ENCODE data around the gene TRMT112.

Gene TRMT112

DNA sequence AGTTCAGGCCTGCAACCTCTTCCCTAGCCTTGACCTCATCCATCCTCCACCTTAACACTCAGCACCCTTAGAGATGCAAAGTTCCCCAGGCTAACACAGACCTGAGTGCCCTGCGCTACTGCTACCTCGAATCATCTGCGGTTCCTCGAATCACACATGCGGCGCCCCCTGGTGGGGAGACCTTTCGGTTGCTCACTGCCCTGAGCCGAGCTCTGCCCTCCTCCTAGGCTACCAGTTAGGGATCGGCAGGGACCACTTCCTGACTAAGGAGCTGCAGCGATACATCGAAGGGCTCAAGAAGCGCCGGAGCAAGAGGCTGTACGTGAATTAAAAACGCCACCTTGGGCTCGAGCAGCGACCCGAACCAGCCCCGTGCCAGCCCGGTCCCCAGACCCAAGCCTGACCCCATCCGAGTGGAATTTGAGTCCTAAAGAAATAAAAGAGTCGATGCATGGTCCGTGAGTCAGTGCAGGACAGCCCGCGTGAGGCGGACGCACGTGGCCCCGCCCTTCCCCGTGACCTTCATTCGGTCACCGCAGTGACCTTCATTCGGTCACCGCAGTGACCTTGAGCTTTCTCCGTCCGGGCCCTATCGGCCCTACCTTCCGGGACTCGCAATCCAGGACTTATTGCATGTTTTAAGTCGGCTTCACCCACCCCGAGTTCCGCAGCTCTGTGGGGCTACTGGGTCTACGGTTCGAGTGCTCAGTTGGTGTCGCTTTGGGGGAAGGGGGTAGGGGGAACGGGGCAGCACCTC, 12.9 kb downstream of the TRMT112 start:
- Mint-ChIP-seq H3K4me3 (peak overlapping the region; percentile 99), H3K36me3 (ENCODE audit: low read depth) (peaks cover 43% of the 10 kb centered on the region), H3K27me3 (peaks cover 26% of the 10 kb centered on the region), H3K9me3 (no peaks in the 10 kb centered on the region), H3K4me1 (ENCODE audit: low read depth) (peaks cover 54% of the 10 kb centered on the region), H3K27ac (peak overlapping the region; percentile 100)
- intact Hi-C loops (cut with micrococcal nuclease): loop anchor here (1.0 to 5.0 kb wide), 7 partner anchors 13 to 100 kb away; partner anchors contain the start of genes BAD, CCDC88B, GPR137 and PLCB3

- intact Hi-C loops (cut with micrococcal nuclease): loop anchor here (1.0 to 5.0 kb wide), 3 partner anchors 19 to 100 kb away; partner anchors contain the start of genes BAD, GPR137 and PLCB3
- peaks cover 38% of the 10 kb centered on the region for H3K36me3 Mint-ChIP-seq (ENCODE audit: low read depth)
- H3K9me3 Mint-ChIP-seq: no peaks in the 10 kb centered on the region
- peaks cover 32% of the 10 kb centered on the region for H3K27me3 Mint-ChIP-seq
- peak overlapping the region; percentile 99 for H3K4me3 Mint-ChIP-seq
- H3K27ac Mint-ChIP-seq: peak overlapping the region; percentile 100
- H3K4me1 Mint-ChIP-seq (ENCODE audit: low read depth): peaks cover 59% of the 10 kb centered on the region
Observed at GRCh38 chr11:64304032-64304315, 13.4 kb downstream of the TRMT112 start.

DNA sequence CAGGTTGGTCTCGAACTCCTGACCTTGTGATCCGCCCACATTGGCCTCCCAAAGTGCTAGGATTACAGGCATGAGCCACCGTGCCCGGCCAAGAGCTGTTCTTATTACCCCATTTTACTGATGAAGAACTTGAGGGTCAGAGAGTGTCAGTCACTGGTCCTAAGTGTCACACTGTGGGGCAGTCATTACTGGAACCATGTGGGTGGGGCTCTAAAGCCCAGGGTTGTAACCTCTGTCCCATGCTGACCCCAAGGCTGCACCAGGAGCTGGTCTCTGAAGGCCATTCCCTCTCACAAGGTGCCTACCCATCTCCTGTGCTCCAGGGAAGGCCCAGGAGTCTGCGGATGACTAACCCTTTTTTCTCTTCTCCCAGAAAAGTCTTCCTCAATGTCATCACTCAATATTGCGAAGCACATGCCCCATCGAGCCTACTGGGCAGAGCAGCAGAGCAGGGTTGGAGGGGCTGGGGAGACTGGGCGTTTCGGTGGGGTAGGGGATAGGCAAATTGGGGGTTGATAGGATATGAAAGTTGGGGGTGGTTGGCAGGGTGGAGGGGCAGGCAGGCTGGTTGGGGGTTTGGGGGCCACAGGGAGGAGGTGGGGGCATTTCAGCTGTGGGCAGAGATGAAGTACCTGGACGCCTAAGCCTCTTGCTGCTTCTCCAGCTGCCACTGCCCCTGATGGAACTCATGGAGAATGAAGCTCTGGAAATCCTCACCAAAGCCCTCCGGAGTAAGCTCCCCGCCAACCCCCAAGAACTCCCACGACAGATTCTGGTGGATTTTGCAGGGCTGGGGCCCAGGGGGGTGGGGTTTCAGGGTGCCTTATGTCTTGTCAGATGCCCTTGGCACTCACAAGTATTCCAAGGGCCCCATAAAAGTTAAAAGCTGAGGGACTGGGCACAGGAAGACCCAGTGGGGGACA, 14.0 kb downstream of the TRMT112 start:
- H3K4me1 Mint-ChIP-seq (ENCODE audit: low read depth): peaks cover 62% of the 10 kb centered on the region
- peaks cover 33% of the 10 kb centered on the region for H3K36me3 Mint-ChIP-seq (ENCODE audit: low read depth)
- intact Hi-C loops (cut with micrococcal nuclease): loop anchor here (1.0 to 5.0 kb wide), 3 partner anchors 19 to 99 kb away; partner anchors contain the start of genes BAD, GPR137 and PLCB3
- no peaks in the 10 kb centered on the region for H3K9me3 Mint-ChIP-seq
- peaks cover 37% of the 10 kb centered on the region for H3K27me3 Mint-ChIP-seq
- peak overlapping the region; percentile 99 for H3K4me3 Mint-ChIP-seq
- peak overlapping the region; percentile 100 for H3K27ac Mint-ChIP-seq

DNA sequence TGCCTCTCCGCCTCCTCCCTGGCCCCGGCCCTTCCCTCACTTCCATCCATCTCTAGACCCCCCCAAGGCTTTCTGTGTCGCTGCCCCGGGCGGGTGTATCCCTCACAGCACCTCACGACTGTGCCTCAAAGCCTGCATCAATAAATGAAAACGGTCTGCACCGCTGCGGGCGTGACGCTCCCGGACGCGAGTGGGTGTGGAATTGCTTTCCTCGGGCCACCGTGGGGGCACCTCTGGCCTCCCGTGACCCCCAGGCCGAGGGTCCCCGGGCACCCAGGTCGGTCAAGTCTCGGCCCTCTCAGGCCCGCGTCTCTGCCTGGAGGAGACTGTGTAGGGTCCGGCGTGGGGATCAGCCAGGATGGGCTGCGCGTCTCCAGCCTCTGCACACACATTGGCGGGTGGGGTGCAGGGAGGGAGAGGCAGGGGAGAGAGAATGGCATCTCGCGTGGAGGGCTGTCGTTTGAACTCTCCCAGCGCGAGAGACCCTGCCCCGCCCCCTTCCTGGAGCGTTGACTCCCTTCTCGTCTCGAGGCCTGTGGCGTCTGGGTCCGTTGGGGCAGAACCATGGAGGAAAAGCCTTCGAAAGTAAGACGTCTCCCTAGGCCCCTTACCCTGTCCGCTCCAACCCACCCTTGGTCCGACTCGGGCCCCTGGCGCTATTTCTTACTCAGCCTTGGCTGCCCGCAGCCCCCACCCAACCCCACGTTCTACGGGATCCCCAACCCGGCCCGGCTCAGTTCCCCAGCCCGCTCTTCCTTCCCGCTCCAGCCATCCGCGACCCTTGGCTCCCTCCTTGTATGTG, 17.3 kb downstream of the TRMT112 start, which contains the start of gene CATSPERZ:
Gene CATSPERZ, plus strand, starts transcription at position 512 of the 802 bp plus-strand sequence. Its CDS starts 53 bp downstream, at position 565.
- H3K27ac Mint-ChIP-seq: peak within 1 kb of the TSS; percentile 44

GRCh38 chr11:64298966-64299846, 18.2 kb downstream of the TRMT112 start:
- intact Hi-C loops (cut with micrococcal nuclease): no loop called here
- H3K4me3 Mint-ChIP-seq: peak overlapping the region; percentile 57
- H3K9me3 Mint-ChIP-seq: no peaks in the 10 kb centered on the region
- H3K36me3 Mint-ChIP-seq (ENCODE audit: low read depth): peaks cover under 1% of the 10 kb centered on the region
- H3K27ac Mint-ChIP-seq: peak overlapping the region; percentile 44
- H3K27me3 Mint-ChIP-seq: peaks cover 79% of the 10 kb centered on the region
- peaks cover 59% of the 10 kb centered on the region for H3K4me1 Mint-ChIP-seq (ENCODE audit: low read depth)

More for the DNA sequence above, 17.3 kb downstream of the TRMT112 start, which contains the start of gene CATSPERZ:
- peaks cover 64% of the 10 kb centered on the region for H3K4me1 Mint-ChIP-seq (ENCODE audit: low read depth)
- peak within 1 kb of the TSS; percentile 57 for H3K4me3 Mint-ChIP-seq
- peaks cover 6% of the 10 kb centered on the region for H3K36me3 Mint-ChIP-seq (ENCODE audit: low read depth)
- H3K27me3 Mint-ChIP-seq: peaks cover 70% of the 10 kb centered on the region
- intact Hi-C loops (cut with micrococcal nuclease): loop anchor here (5.0 kb wide), 1 partner anchor 48 kb away; the partner anchor contains the start of gene PLCB3
- H3K9me3 Mint-ChIP-seq: no peaks in the 10 kb centered on the region

DNA sequence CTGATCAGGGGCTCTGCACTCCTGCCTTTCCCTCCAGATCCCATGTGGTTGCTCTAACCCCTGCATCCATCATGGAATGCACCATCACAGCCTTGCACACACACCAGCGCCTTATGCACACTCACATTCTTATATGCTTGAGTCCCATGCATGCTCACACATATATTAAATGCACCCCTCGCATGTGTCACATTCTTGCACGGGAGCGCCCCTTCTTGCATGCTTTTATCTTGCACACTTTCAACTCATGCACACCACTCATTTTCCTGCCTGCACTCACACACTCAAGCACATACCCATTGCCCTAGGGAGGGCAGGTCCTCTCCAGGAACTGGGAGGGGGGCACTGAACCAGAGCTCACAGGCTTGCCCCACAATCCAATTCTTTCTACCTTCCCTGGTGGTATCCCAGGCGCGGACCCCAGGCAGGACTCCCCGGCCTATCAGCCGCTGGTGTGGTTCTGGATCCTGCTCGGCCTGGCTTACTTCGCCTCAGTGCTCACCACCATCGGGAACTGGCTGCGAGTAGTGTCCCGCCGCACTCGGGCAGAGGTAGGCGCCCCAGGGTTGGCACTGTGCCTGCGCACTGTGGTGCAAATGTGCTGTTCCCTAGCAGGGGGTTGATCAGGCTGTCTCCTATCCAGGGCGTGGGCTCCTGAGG, 19.5 kb downstream of the TRMT112 start:
- no peaks in the 10 kb centered on the region for H3K9me3 Mint-ChIP-seq
- peaks cover 47% of the 10 kb centered on the region for H3K4me1 Mint-ChIP-seq (ENCODE audit: low read depth)
- no peak overlapping the region for H3K4me3 Mint-ChIP-seq
- H3K36me3 Mint-ChIP-seq (ENCODE audit: low read depth): no peaks in the 10 kb centered on the region
- intact Hi-C loops (cut with micrococcal nuclease): no loop called here
- no peak overlapping the region for H3K27ac Mint-ChIP-seq
- peaks cover 90% of the 10 kb centered on the region for H3K27me3 Mint-ChIP-seq

GRCh38 chr11:64296830-64297698, 20.3 kb downstream of the TRMT112 start:
- Mint-ChIP-seq H3K27ac (no peak overlapping the region), H3K27me3 (peaks cover 94% of the 10 kb centered on the region), H3K9me3 (no peaks in the 10 kb centered on the region), H3K4me3 (no peak overlapping the region), H3K4me1 (ENCODE audit: low read depth) (peaks cover 53% of the 10 kb centered on the region), H3K36me3 (ENCODE audit: low read depth) (no peaks in the 10 kb centered on the region)
- intact Hi-C loops (cut with micrococcal nuclease): no loop called here

GRCh38 chr11:64296236-64296635, 21.1 kb downstream of the TRMT112 start:
- no peak overlapping the region for H3K27ac Mint-ChIP-seq
- peaks cover 90% of the 10 kb centered on the region for H3K27me3 Mint-ChIP-seq
- H3K9me3 Mint-ChIP-seq: no peaks in the 10 kb centered on the region
- H3K36me3 Mint-ChIP-seq (ENCODE audit: low read depth): no peaks in the 10 kb centered on the region
- no peak overlapping the region for H3K4me3 Mint-ChIP-seq
- peaks cover 53% of the 10 kb centered on the region for H3K4me1 Mint-ChIP-seq (ENCODE audit: low read depth)
- intact Hi-C loops (cut with micrococcal nuclease): no loop called here

GRCh38 chr11:64295760-64296159, 21.6 kb downstream of the TRMT112 start:
- Mint-ChIP-seq H3K36me3 (ENCODE audit: low read depth) (no peaks in the 10 kb centered on the region), H3K27me3 (peaks cover 92% of the 10 kb centered on the region), H3K4me3 (no peak overlapping the region), H3K9me3 (no peaks in the 10 kb centered on the region), H3K27ac (no peak overlapping the region), H3K4me1 (ENCODE audit: low read depth) (peaks cover 54% of the 10 kb centered on the region)
- intact Hi-C loops (cut with micrococcal nuclease): no loop called here

DNA sequence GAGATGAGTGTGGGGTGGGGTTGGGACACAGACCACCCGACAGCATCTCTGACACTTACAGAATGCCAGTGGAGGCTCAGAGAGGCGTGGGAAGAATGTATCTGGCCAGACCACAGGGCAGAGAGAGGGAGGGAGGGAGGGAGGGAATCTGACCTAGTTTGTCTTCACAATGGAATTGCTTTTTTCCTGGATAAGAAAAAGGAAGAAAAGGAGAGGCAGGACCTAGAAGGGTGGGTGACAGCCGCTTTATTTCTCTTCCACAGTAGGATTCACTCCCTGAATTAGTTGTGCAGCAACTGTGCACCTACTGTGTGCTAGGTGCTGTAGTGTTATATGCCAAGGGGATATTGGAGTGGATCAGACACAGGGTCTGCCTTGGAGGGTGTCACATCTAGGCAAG, 22.6 kb downstream of the TRMT112 start:
- Mint-ChIP-seq H3K36me3 (ENCODE audit: low read depth) (no peaks in the 10 kb centered on the region), H3K27ac (peak overlapping the region; percentile 24), H3K9me3 (no peaks in the 10 kb centered on the region), H3K4me3 (no peak overlapping the region), H3K4me1 (ENCODE audit: low read depth) (peaks cover 47% of the 10 kb centered on the region), H3K27me3 (peaks cover 92% of the 10 kb centered on the region)
- intact Hi-C loops (cut with micrococcal nuclease): no loop called here

DNA sequence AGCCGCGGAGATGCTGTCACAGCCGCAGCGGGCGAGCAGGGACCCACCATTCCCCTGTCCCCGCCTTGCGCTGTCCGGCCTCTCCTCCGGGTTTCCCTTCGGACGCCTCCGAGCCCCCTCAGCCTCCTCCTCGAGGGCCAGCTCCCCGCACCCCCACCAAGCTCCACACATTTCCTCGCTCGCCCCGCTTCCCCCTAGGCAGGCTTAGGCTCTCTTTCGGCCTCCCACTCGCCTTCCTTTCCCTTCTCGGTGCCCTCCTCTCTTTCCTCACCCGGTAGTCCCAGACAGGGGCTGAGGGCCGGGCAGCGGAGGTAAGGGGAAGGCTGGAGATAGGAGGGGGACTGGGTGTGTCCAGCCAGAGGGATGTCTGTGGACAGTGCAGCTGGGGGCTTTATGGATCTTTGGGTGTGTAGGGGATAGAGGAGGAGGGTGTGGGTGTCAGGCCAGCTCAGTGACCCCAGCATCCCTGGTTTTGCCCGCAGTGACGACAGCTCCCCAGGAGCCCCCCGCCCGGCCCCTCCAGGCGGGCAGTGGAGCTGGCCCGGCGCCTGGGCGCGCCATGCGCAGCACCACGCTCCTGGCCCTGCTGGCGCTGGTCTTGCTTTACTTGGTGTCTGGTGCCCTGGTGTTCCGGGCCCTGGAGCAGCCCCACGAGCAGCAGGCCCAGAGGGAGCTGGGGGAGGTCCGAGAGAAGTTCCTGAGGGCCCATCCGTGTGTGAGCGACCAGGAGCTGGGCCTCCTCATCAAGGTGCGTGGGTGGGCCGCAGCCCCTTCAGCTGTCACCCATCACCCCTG, 24.7 kb downstream of the TRMT112 start:
- peak overlapping the region; percentile 50 for H3K27ac Mint-ChIP-seq
- H3K4me1 Mint-ChIP-seq (ENCODE audit: low read depth): peaks cover 30% of the 10 kb centered on the region
- peaks cover 85% of the 10 kb centered on the region for H3K27me3 Mint-ChIP-seq
- H3K36me3 Mint-ChIP-seq (ENCODE audit: low read depth): peaks cover 18% of the 10 kb centered on the region
- peak overlapping the region; percentile 66 for H3K4me3 Mint-ChIP-seq
- intact Hi-C loops (cut with micrococcal nuclease): no loop called here
- no peaks in the 10 kb centered on the region for H3K9me3 Mint-ChIP-seq
